Non-pigmented ciliary epithelial cell (primary cell): ENCODE measurements around the gene WNT5A.

Experiments
- DNase-seq: peaks from one replicate; pipeline ENCODE4 v3.0.0-alpha.2; 2010; ENCODE audit warnings: low read depth

WNT5A gene

DNA sequence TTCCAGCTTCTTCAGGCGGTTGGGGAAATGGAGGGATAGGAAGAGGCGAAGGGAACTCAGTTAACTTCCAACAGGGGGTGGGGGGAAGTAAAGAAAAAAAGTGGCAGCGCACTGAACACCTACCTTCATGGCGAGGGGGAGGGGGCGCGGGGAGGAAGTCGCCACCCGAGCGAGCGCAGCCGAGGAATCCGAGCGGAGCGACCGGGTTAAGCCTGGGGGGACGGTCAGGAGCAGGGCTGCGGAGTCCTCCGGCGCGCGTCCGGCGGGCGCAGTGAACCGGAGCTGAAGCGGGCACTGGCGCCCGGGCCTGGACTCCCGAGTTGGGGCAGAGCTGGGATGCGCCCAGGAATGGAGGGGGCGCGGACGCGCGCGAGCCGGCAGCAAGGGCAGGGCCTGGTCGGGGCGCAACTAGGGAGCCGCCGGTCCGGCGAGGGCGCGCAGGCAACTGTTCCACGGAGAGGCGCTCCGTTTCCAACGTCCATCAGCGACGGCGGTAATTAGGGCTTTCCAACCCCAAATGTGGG lies at the start of gene WNT5A:
WNT5A (minus strand) TSS at position 450 of the 524 bp plus-strand sequence; CDS start at position 129, 321 bp downstream.
- DNase-seq = no peak

GRCh38 chr3:55534876-55535275 lies 47.8 kb upstream of the WNT5A start:
- DNase-seq = no peak

- DNase-seq = no peak
These were observed 45.7 kb upstream of the WNT5A start for GRCh38 chr3:55532806-55533205.

DNA sequence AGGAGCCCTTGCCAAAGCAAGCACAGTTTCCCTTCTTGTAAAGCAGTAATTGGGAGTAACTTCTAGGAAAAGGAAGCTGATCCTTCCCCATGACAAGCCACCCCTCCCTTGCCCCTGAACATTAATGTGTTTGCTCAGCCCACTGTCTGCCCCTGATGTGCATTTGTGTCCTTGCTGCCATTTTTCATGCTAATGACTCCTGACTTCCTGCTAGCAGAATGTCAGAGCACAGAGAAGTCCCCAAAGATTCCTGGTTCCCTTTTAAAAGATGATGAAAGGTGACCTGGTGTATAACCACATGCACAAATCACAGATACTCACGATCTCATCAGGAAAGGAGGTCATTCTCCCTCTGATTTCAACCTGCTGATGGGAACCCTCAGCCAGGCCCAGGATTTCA lies 44.2 kb upstream of the WNT5A start:
- DNase-seq = no peak

- DNase-seq = no peak
These were observed 40.3 kb upstream of the WNT5A start for GRCh38 chr3:55527361-55527760.

- no peak for DNase-seq
These were observed 39.4 kb upstream of the WNT5A start for GRCh38 chr3:55526332-55527030.

DNA sequence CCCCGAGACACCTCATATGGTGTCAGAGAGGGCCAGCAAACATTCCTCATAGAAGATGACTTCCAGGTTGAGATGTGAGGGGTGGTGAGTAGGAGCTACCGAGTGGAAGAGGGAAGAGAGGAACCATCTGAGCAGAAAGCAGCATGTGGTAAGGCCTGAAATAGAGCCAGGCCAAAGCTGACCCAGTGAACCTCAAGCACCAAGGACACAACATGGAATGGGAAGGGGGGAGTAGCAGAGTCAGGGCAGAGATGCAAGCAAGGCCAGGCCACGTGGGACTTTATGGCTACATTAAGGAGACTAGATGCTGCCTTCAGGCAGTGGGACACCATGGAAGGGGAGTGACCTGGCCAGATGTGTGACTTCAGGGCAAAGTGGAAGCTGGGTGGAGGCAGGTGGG lies 38.3 kb upstream of the WNT5A start:
- no peak for DNase-seq

DNA sequence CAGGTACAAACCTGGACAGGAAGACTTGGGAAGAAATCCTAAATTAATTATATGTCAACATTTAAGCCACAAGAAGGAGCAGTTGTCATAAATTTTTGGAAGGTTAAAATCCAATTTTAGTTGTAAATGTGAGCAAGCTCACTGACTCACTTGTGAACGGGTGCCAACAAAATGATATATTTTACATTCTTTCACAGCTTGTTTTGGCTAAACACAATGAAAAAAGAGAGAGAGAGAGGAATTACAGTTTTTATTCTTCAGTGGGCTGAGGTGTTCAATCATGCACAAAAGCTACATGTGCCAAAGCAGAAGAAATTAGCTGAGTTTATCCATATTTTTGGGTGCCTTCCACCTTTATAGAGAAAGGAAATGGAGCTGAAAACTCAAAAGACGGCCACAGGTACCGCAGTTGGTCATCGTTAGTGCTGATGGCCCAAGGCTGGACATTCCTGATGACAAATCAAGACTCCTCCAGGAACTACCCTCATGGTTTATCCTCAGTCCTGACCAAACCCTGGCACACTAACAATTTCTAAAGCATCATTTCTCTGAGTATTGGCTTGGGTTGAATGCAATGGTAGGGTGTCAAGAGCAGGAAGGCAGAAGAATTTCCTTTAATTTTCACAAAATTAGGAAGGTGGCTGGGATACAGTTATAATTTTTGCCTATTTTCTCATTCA lies 37.6 kb upstream of the WNT5A start:
- no peak for DNase-seq

DNA sequence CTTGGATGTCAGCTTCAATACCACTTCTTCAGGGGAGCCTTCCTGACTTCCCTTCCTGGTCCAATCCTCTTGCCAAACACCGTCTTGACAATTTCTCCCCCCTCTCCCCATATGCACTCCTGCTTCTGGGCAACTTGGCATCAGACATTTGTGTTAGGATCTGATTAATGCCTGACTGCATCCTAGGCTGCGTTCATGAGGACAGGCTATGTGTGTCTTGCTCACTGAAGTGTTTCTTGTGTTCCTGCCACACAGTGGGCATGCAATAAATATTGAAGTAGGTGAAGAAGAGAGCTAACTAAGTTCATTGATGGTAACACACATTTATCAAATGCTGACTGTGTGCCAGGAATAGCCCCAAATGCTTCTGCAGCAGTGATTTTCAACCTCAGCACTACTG lies 36.4 kb upstream of the WNT5A start:
- DNase-seq = no peak

DNA sequence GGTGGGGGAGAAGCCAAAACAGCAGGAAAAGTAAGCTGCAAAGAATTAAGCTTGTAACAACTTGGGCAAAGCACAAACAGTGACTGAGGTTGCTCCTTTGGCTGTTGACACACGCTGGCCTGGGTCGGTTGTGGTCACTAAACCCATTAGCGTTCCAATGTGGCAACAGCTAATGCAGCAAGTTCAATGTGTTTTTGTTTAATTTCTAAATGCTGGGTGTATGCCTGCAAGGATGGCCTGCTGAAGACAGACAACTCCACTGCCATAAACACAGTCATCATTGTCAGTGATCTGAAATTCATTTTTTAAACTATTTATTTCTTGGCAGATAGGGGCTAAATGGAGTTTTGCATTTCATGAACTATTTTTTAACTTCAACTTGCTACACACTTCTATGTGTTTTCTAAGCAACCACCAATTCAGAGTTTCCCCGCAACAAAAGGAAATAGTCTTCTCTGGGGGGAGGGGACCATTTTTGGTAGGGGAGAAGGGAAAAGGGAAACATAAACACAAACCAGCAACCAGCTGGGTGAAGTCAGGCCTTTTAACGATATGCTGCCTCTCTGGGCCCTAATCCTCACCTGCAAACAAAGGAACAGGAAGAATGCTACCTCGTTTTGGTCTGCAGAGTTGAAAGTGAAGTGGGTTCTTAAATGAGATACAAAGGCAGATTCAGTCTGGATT lies 34.8 kb upstream of the WNT5A start:
- DNase-seq = no peak

DNA sequence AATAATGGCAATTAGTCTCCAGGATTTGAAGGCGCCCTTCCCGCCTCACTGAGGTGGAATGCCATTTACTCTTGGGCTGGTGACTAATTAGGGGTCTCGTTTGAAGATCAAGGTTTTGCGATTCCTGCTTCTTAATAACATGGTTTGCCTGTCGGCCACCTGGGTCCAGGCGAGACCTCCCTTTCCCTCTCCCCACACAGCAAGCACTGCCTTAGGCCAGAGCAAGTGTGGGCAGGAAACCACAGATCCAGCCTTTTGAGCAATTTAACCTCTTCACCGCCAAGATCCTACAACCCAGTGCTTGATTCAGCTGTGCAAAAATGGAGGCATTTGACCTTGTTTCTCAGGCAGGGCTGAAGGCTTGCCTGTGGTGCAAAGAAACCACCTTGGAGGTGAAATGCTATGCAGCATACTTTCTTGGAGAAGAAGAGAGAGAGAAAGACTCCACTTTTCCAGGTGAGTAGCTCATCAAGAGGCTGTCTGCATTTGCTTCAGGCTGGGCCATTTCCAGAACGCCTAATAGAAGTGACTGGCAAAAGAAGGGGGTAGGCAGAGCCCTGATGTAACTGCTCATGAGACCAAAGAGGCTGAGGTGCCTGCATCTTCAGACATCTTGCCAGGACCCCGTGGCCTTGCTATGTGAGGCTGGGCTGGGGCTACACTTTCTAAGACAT lies 34.1 kb upstream of the WNT5A start:
- no peak for DNase-seq

- no peak for DNase-seq
These were observed 31.9 kb upstream of the WNT5A start for GRCh38 chr3:55519019-55519418.

DNA sequence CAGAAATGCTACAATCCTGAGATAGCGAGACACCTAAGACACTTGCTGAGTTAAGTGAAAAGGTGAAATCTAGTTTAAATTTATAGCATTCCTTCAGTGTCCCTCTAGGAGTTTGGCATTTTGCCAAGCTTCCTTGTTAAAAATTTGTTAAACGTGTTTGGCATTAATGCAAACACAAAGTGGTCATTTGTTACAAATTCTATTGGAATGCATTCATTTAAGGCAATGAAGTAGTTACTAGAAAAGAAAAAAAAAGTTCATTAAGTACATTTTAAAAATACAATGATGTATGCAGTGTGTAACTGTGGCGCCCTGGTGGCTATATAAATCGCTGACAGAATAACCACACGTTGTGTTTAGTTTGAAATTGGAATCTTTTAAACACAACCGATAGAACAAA lies 31.3 kb upstream of the WNT5A start:
- no peak for DNase-seq

DNA sequence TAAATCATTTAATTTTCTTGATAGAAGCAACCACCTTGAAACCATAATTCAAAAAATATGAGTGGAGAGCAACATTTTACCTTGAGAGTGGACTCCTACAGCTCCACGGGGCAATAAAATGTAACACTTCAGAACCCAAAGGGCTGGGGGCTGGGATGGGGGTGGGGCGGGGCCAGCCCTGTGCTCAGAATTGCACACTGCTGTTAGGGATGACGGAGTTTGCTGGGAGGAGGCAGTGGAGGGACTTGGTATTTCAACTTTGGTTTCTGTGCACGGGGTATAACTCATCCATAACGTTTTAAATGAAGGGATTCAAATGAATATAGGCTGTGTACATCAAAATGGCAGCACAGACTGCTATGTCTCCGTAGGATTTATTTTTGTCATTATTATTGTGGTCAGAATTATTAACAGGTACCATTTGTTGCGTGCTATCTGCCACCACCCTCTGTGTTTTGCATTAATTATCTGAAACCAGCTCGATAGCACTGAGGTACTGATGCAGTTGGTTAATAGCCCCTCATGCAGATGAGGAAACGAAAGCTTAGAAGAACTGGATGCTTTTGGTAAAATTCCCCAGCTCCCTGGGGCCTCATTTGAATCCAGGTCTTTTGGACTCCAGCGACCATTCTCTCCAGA lies 29.4 kb upstream of the WNT5A start:
- DNase-seq = no peak

DNA sequence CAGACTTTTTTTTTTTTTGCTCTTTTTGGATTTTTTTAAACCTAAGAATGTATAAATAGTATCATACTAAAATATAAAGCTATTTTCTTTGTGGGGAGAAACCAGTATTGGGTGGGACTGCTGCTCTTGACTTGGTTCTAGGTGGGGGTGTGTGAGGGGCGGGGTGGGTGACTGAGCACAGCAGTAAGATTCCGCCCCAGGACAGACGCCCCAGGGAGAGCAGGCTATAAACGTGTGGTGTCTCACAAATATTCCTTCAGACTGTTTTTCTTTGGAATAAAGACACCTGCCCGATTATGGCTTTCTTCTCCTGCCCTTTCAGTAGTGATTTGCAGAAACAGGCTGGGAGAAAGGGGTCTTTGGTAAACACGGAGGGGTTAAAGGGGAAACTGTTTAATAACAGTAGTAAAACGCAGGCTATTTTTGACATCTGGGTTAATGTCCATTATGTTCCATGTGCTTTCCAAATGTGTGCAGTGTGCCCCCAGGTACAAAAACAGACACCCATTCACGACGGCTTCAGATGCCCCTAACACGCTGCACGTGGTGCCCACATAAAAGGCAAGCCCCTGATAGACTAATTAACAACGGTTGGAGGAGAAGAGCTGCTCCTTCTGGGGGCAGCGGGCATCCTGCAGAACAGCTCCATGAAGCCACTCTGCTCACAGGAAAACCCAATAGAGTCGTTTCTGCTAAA lies 28.6 kb upstream of the WNT5A start:
- DNase-seq = no peak

DNA sequence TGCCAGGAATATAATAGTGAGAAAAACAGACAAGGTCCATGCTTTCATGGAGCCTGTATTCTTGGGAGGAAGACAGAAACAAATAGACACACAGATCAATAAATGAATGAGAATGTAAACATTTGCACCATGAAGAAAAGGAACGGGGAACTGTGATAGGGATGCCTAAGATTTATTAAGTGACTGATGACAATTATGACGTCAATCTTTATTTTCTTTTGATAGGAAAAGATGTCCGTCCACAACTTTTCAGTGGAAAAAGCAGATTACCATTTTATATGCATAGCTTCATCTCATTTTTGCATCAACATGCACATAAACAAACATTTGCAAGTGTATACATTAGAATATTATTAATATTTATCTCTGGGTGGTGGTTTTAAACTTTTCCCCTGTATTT lies 27.9 kb upstream of the WNT5A start:
- DNase-seq = no peak

DNA sequence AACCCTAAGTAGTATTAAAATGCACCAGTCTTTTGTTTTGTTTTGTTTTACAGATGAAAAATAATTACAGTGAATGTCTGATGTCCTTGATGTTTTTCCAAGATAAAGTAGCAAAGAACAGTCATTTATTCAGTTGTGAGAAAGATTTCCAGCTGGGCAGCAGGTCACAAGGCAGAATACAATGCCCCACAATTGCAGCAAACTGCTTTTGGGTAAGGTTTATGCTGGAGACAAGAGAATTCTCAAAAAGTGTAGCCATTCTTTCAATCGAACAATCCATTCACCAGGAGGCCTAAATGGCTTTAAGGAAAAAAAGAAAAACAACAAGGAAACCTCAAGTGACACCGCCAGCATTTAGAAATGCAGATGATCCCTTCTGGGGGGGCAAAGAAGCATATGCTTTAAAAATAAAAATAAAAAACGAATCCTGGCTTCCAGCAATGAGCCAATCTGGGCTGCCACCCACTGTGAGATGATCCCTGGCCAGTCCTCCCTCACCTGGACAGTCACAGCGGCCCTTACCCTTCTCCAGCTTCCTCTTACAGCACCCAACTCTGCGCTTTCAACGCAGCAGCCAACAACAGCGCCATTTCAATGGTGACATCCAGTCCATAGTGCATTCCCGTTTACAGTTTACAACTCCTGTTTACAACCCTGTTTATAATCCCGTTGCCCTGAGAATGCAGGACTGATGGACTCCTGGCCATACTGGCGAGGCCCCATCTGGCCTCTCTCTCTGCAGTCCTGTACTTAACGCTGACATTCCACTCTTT lies 25.7 kb upstream of the WNT5A start:
- DNase-seq = no peak

- no peak for DNase-seq
These were observed 24.9 kb upstream of the WNT5A start for GRCh38 chr3:55511895-55512570.

GRCh38 chr3:55508335-55508734 lies 21.2 kb upstream of the WNT5A start:
- no peak for DNase-seq

DNA sequence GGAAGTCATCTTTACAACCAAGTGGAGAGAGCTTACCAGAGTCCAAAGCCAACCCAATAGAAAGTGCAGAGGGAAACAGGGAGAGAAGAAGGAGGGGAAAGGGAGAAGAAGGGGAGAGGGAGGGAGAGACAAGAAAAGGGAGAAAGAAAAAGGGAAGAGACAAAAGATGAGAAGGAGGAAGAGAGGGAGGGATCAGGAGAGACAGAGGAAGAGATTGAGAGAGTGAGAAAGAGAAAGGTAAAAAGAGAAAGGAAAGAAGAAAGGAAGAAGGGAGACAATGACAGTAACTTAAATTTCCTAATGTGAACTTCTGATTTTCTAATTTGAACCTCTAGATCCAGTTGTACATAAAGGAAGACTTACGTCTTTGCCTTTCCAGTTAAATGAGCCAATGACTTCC lies 20.7 kb upstream of the WNT5A start:
- DNase-seq = no peak
